ENCODE results near the gene THOC7. TPM values are rescaled to one million over a fixed set of nuclear protein-coding genes. Genes with fewer than 3 reads are reported as not detected.

Gene THOC7
- total and polyA plus RNA-seq, 2 of the 4 experiments (the other 2 are of a cell fraction), result 25.8 to 55.9 TPM

GRCh38 chr3:63864008-63864964 is 681 bp upstream of the THOC7 start (continued):
- TF ChIP-seq FOS (IDR thresholded peaks at IDR 0.05; ENCODE audit: low read depth, low read length) (no peak), POLR2A (IDR thresholded peaks at IDR 0.05; ENCODE audit: low read depth, low read length) (no peak), MXI1 (IDR thresholded peaks at IDR 0.05; ENCODE audit: borderline replicate concordance, low read depth, low read length) (no peak)

- Histone ChIP-seq H2BK120ac (ENCODE audit: low read depth, low read length) (peak overlapping the region; percentile 57), H2BK5ac (ENCODE audit: low read depth, low read length, poor library complexity, severe bottlenecking) (peak overlapping the region; percentile 93), H3K36me3 (ENCODE audit: control insufficient read depth, insufficient read depth, low read length) (no peaks in the 10 kb centered on the region; the same call in 1 of the 2 replicates), H3K56ac (ENCODE audit: extremely low read depth, insufficient read depth, low read length) (peak overlapping the region; percentile 57; the same call in 1 of the 2 replicates), H3K4ac (ENCODE audit: low read depth, low read length) (peak overlapping the region; percentile 90), H3K4me2 (ENCODE audit: low read depth, low read length) (peak overlapping the region; percentile 93), H3K79me1 (ENCODE audit: low read depth in 1 of 2, low read length in 2 of 2) (peaks cover 44 to 63% of the 10 kb centered on the region in 2 experiments), H3K27ac (ENCODE audit: insufficient read depth, low read length) (peak overlapping the region; percentile 90), H3K9me3 (ENCODE audit: control insufficient read depth, insufficient read depth, low read length) (no peaks in the 10 kb centered on the region), H3K9ac (ENCODE audit: low read depth, low read length) (peak overlapping the region; percentile 95), H2AFZ (replicated peaks; ENCODE audit: low read length, poor library complexity) (peak overlapping the region; percentile 96), H3K9me1 (ENCODE audit: insufficient read depth, low read length) (peaks cover 7% of the 10 kb centered on the region), H3K23ac (ENCODE audit: low read depth, low read length) (peak overlapping the region; percentile 100), H3K18ac (ENCODE audit: low read depth, low read length) (peak overlapping the region; percentile 67), H4K20me1 (ENCODE audit: insufficient read depth, low read length) (no peaks in the 10 kb centered on the region; the same call in 1 of the 2 replicates), H2AK5ac (ENCODE audit: low read depth, low read length) (peak overlapping the region; percentile 94), H2BK15ac (ENCODE audit: low read depth, low read length) (peak overlapping the region; percentile 74; the same call in 1 of the 3 replicates), H2BK20ac (ENCODE audit: low read depth, low read length) (no peak overlapping the region), H4K8ac (ENCODE audit: low read depth in 2 of 2, low read length in 2 of 2) (peak overlapping the region; percentile 39 to 97), H2AK9ac (replicated peaks; ENCODE audit: low read depth, low read length, poor library complexity) (peak overlapping the region; percentile 94), H3K27me3 (ENCODE audit: control insufficient read depth, insufficient read depth, low read length) (no peaks in the 10 kb centered on the region), H3K14ac (replicated peaks; ENCODE audit: low read depth, low read length) (peak overlapping the region; percentile 97), H4K91ac (ENCODE audit: insufficient read depth, low read depth, low read length) (peak overlapping the region; percentile 91), H3K4me1 (ENCODE audit: control insufficient read depth, insufficient read depth, low read length) (peaks cover 3% of the 10 kb centered on the region; the same call in 1 of the 2 replicates), H3K4me3 (ENCODE audit: insufficient read depth, low read depth, low read length) (peak overlapping the region; percentile 94), H4K5ac (ENCODE audit: low read depth, low read length) (peak overlapping the region; percentile 28)
- DNase-seq (no peak), ATAC-seq (ENCODE audit: low read depth) (no peak)
- in situ Hi-C loops (cut with MboI; ENCODE audit: low sequenced_read_pairs) (no loop called here), intact Hi-C loops (cut with micrococcal nuclease) (loop anchor here (2.0 to 5.0 kb wide), 2 partner anchors 115 to 130 kb away; no protein-coding TSS in a partner anchor), dilution Hi-C loops (cut with HindIII; ENCODE audit: low sequenced_read_pairs, unreplicated experiment) (no loop called here)
- ChIA-PET CTCF (no interaction called here), POLR2A (ENCODE audit: unreplicated experiment) (no interaction called here)
- WGBS, 2 experiments (ENCODE audit: extremely low coverage in 2 of 2, insufficient read length in 1 of 2), result 41% methylated on average over 5 of the region's 5 CpGs; no CpG with 5 or more reads in 1 of the 2 experiments
- BruUV-seq (replicated peaks), result no TSS peak
- TF ChIP-seq POLR2A (IDR thresholded peaks at IDR 0.05; ENCODE audit: low read depth, low read length) (no peak), CHD1 (IDR thresholded peaks at IDR 0.05; ENCODE audit: low read depth, low read length) (no peak), RFX5 (IDR thresholded peaks at IDR 0.05; ENCODE audit: low read depth, low read length) (no peak), MXI1 (IDR thresholded peaks at IDR 0.05; ENCODE audit: borderline replicate concordance, low read depth, low read length) (no peak), MAFK (IDR thresholded peaks at IDR 0.05; ENCODE audit: low read depth, low read length) (no peak), RCOR1 (IDR thresholded peaks at IDR 0.05; ENCODE audit: insufficient replicate concordance, low read length) (no peak), RAD21 (IDR thresholded peaks at IDR 0.05; ENCODE audit: low read length) (no peak), SMC3 (IDR thresholded peaks at IDR 0.05; ENCODE audit: low read depth, low read length) (no peak), BHLHE40 (IDR thresholded peaks at IDR 0.05; ENCODE audit: low read depth, low read length) (no peak), MAZ (IDR thresholded peaks at IDR 0.05; ENCODE audit: borderline replicate concordance, low read depth, low read length) (no peak)
- TF ChIP-seq, protein P1, sequence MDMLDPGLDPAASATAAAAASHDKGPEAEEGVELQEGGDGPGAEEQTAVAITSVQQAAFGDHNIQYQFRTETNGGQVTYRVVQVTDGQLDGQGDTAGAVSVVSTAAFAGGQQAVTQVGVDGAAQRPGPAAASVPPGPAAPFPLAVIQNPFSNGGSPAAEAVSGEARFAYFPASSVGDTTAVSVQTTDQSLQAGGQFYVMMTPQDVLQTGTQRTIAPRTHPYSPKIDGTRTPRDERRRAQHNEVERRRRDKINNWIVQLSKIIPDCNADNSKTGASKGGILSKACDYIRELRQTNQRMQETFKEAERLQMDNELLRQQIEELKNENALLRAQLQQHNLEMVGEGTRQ (IDR thresholded peaks at IDR 0.05; ENCODE audit: low read depth, low read length), result no peak
- TF ChIP-seq, protein P2, sequence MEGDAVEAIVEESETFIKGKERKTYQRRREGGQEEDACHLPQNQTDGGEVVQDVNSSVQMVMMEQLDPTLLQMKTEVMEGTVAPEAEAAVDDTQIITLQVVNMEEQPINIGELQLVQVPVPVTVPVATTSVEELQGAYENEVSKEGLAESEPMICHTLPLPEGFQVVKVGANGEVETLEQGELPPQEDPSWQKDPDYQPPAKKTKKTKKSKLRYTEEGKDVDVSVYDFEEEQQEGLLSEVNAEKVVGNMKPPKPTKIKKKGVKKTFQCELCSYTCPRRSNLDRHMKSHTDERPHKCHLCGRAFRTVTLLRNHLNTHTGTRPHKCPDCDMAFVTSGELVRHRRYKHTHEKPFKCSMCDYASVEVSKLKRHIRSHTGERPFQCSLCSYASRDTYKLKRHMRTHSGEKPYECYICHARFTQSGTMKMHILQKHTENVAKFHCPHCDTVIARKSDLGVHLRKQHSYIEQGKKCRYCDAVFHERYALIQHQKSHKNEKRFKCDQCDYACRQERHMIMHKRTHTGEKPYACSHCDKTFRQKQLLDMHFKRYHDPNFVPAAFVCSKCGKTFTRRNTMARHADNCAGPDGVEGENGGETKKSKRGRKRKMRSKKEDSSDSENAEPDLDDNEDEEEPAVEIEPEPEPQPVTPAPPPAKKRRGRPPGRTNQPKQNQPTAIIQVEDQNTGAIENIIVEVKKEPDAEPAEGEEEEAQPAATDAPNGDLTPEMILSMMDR (conservative IDR thresholded peaks at IDR 0.05; ENCODE audit: low read depth, low read length), result no peak
Measured at GRCh38 chr3:63862804-63863149, 828 bp downstream of the THOC7 start.
